GM18519 (cell line): ENCODE results near the gene ERGIC1.

ENCODE experiments used
- ATAC-seq: cut with Tn5 transposase; IDR thresholded peaks from one replicate; pipeline ENCODE4 v1.9.1; 2021; ENCODE audit warnings: mild to moderate bottlenecking, moderate library complexity; ENCODE audit not compliant: unreplicated experiment, low FRiP score

Gene ERGIC1

GRCh38 chr5:172825610-172826204 is 8.3 kb upstream of the ERGIC1 start:
- no peak for ATAC-seq

- no peak for ATAC-seq
Observed at GRCh38 chr5:172827841-172828240, 6.2 kb upstream of the ERGIC1 start.

- no peak for ATAC-seq
Observed at GRCh38 chr5:172828911-172829431, 5.1 kb upstream of the ERGIC1 start.

- ATAC-seq = no peak
Observed at GRCh38 chr5:172830275-172830799, 3.7 kb upstream of the ERGIC1 start.

GRCh38 chr5:172830876-172831662 is 3.0 kb upstream of the ERGIC1 start:
- no peak for ATAC-seq

- ATAC-seq = no peak
Observed at GRCh38 chr5:172832383-172833315, 1.4 kb upstream of the ERGIC1 start.

GRCh38 chr5:172833372-172833685 is 722 bp upstream of the ERGIC1 start:
- no peak for ATAC-seq

GRCh38 chr5:172834415-172835289 is 601 bp downstream of the ERGIC1 start:
- peak; percentile 5 for ATAC-seq

- no peak for ATAC-seq
Observed at GRCh38 chr5:172835290-172835993, 1.4 kb downstream of the ERGIC1 start.

- ATAC-seq = no peak
Observed at GRCh38 chr5:172835994-172836356, 1.9 kb downstream of the ERGIC1 start.

- peak; percentile 67 for ATAC-seq
Observed at GRCh38 chr5:172837640-172838039, 3.6 kb downstream of the ERGIC1 start.

- ATAC-seq = no peak
Observed at GRCh38 chr5:172838151-172838875, 4.3 kb downstream of the ERGIC1 start.

GRCh38 chr5:172839669-172840431 is 5.8 kb downstream of the ERGIC1 start:
- ATAC-seq = no peak

- ATAC-seq = no peak
Observed at GRCh38 chr5:172840432-172841154, 6.5 kb downstream of the ERGIC1 start.

- ATAC-seq = no peak
Observed at GRCh38 chr5:172841256-172841655, 7.2 kb downstream of the ERGIC1 start.

GRCh38 chr5:172843825-172844576 is 9.9 kb downstream of the ERGIC1 start:
- no peak for ATAC-seq

GRCh38 chr5:172844577-172844838 is 10.5 kb downstream of the ERGIC1 start:
- ATAC-seq = no peak
